Fibroblast of pulmonary artery (primary cell): ENCODE measurements around the gene CUEDC1.

Experiments
- DNase-seq: peaks from one replicate; pipeline ENCODE4 v3.0.0-alpha.2; 2010; ENCODE audit warnings: low read depth
- H3K4me3 ChIP-seq: replicated peaks from 2 replicates; pipeline ENCODE4 v1.5.1; 2011; ENCODE audit warnings: low read depth, mild to moderate bottlenecking, control low read depth, low read length, moderate library complexity
- CTCF ChIP-seq: IDR thresholded peaks from 2 replicates; pipeline ENCODE4 v1.5.1; 2011; ENCODE audit warnings: mild to moderate bottlenecking, control low read depth, low read length, inconsistent platforms; ENCODE audit errors: missing control alignments

CUEDC1 gene

GRCh38 chr17:57819285-57819684 lies 135.9 kb downstream of the CUEDC1 start:
- no peak overlapping the region for H3K4me3 ChIP-seq
- DNase-seq, result no peak
- no peak for TF ChIP-seq CTCF

DNA sequence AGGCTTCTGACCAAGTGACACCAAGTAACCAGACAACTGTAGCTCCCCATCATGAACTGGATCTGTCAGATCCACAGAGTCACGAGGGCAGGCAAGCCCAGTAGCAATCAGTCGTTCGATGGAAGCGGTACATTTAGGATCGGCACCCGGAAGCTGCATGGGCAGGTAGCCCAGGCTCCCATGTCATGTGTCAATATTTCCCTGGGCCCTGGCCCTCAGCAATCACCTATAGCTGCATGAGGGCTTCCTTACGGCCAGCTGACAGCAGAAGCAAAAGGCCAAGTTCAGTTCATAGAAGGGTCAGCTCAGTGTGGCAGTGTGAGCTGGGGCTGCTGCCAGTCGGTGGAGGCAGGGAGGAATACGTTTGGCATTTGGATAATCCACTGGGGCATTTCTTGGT lies 137.1 kb downstream of the CUEDC1 start:
- TF ChIP-seq CTCF, result no peak
- H3K4me3 ChIP-seq, result no peak overlapping the region
- DNase-seq, result no peak

DNA sequence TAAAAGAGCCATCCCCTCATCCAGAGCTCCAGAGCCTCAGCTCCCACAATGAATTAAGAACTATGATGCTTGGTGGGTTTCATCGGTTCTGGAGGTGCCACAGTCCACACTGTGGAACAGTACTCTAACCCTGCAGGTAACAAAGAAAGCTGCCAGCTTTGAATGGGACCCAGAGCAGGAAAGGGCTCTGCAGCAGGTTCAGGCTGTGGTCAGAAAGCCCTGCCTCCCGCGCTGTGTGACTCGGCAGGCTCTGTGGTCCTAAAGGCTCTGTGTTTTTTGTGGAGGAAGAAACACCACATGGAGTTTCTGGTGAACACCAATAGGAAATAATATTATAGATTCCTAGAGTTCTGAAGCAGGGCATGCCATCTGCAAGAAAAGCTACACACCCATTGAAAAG lies 137.9 kb downstream of the CUEDC1 start:
- no peak overlapping the region for H3K4me3 ChIP-seq
- DNase-seq, result no peak
- TF ChIP-seq CTCF, result no peak

- no peak for DNase-seq
- no peak overlapping the region for H3K4me3 ChIP-seq
- no peak for TF ChIP-seq CTCF
Measured at GRCh38 chr17:57814421-57814820, 140.8 kb downstream of the CUEDC1 start.

GRCh38 chr17:57811638-57812280 lies 143.5 kb downstream of the CUEDC1 start:
- no peak overlapping the region for H3K4me3 ChIP-seq
- TF ChIP-seq CTCF, result no peak
- no peak for DNase-seq
